HCT116 (cell line): ENCODE data around the gene AGAP1. TPM values are rescaled to one million over a fixed set of nuclear protein-coding genes. Genes with fewer than 3 reads are reported as not detected.

Source experiments
- ATAC-seq: fragments of 200-7000 bp; cut with Tn5 transposase; 2 replicates; pipeline ENCODE4 v1.9.1; 2020; ENCODE audit warnings: mild to moderate bottlenecking, moderate library complexity
- BruUV-seq: library from RNA; stranded (reverse); fragments of 400-500 nt; replicated peaks from 2 replicates; lab custom pipeline; 2021; lab: Mats Ljungman, UMichigan
- CTCF ChIA-PET: fragments of 300-600 bp; sonication (Branson Sonifier 250); formaldehyde crosslinking; loops from one replicate; lab custom pipeline; 2021; ENCODE audit warnings: antibody characterized with exemption; lab: Charles Lee
- POLR2A ChIA-PET: fragments of 300-600, 350-600 bp; sonication (Branson Sonifier 250); formaldehyde crosslinking; loops from one replicate; lab custom pipeline; 2021; ENCODE audit warnings: antibody characterized with exemption; lab: Charles Lee
- RAD21 ChIA-PET, 2 experiments: fragments of 300-600 bp; sonication (Branson Sonifier 250); formaldehyde crosslinking; loops; one replicate each; lab custom pipeline; 2023; ENCODE audit warnings: low total read pairs in 2 of 2; ENCODE audit not compliant: uncharacterized antibody in 2 of 2, unreplicated experiment in 2 of 2, low non-redundant PET in 1 of 2; lab: Charles Lee
- DNase-seq: peaks from one replicate; pipeline ENCODE4 v3.0.0-alpha.2; 2010; ENCODE audit warnings: low read depth, low spot score
- H2AFZ ChIP-seq: fragments of 200-600 bp; shearing (Covaris generic), sonication (generic); 2 replicates; pipeline ENCODE4 v1.6.1; 2017; ENCODE audit warnings: low read depth, mixed run types, mixed read lengths, antibody characterized with exemption, low read length; ENCODE audit not compliant: poor library complexity, severe bottlenecking
- H3K27ac ChIP-seq: 2 replicates; pipeline ENCODE4 v1.5.1; 2012; ENCODE audit warnings: low read depth, low read length
- H3K27me3 ChIP-seq: fragments of 200-600 bp; sonication (generic); 2 replicates; pipeline ENCODE4 v1.6.1; 2016; ENCODE audit warnings: mixed run types, low read length, mixed read lengths; ENCODE audit not compliant: insufficient read depth
- H3K36me3 ChIP-seq, 2 experiments: fragments of 200-500 bp in 1 of 2; fragments of 200-600 bp in 1 of 2; sonication (Bioruptor generic) in 1 of 2; sonication (generic) in 1 of 2; 2 replicates each; pipeline versions ENCODE4 v1.5.1 to v1.6.1; 2014 to 2016; ENCODE audit warnings: low read length in 2 of 2, inconsistent platforms in 1 of 2, mixed read lengths in 1 of 2, mixed run types in 1 of 2; ENCODE audit not compliant: insufficient read depth in 2 of 2, control insufficient read depth in 1 of 2
- H3K4me1 ChIP-seq, 2 experiments: fragments of 200-600 bp in 1 of 2; sonication (generic) in 1 of 2; 2 replicates each; pipeline versions ENCODE4 v1.5.1 to v1.6.1; 2012 to 2017; ENCODE audit warnings: low read length in 2 of 2, inconsistent platforms in 1 of 2, mild to moderate bottlenecking in 1 of 2, mixed read lengths in 1 of 2, mixed run types in 1 of 2, moderate library complexity in 1 of 2; ENCODE audit not compliant: insufficient read depth in 2 of 2, control insufficient read depth in 1 of 2
- H3K4me2 ChIP-seq: fragments of 200-600 bp; sonication (generic); 2 replicates; pipeline ENCODE4 v1.6.1; 2017; ENCODE audit warnings: mixed run types, low read length, mixed read lengths
- H3K4me3 ChIP-seq, 2 experiments: fragments of 200-600 bp in 1 of 2; sonication (generic) in 1 of 2; replicated peaks in 1 of 2; 2 replicates each; pipeline ENCODE4 v1.5.1; 2011 to 2016; ENCODE audit warnings: low read length in 2 of 2, control low read depth in 1 of 2, low read depth in 1 of 2, mild to moderate bottlenecking in 1 of 2, mixed read lengths in 1 of 2, mixed run types in 1 of 2
- H3K79me2 ChIP-seq: fragments of 200-600 bp; sonication (generic); 2 replicates; pipeline ENCODE4 v1.6.1; 2017; ENCODE audit warnings: mild to moderate bottlenecking, mixed run types, low read length, moderate library complexity, mixed read lengths; ENCODE audit not compliant: insufficient read depth
- H3K9ac ChIP-seq: fragments of 200-600 bp; sonication (generic); 2 replicates; pipeline ENCODE4 v1.6.1; 2016; ENCODE audit warnings: low read length, mixed read lengths
- H3K9me2 ChIP-seq: fragments of 200-600 bp; sonication (generic), shearing (Covaris generic); 2 replicates; pipeline ENCODE4 v1.6.1; 2017; ENCODE audit warnings: mixed run types, mild to moderate bottlenecking, moderate library complexity; ENCODE audit not compliant: insufficient read depth
- H3K9me3 ChIP-seq, 2 experiments: fragments of 200-500 bp in 1 of 2; fragments of 200-600 bp in 1 of 2; sonication (Bioruptor generic) in 1 of 2; sonication (generic) in 1 of 2; 2 replicates each; pipeline ENCODE4 v1.6.1; 2014 to 2017; ENCODE audit warnings: low read length in 2 of 2, mixed read lengths in 2 of 2, inconsistent platforms in 1 of 2, low read depth in 1 of 2, mild to moderate bottlenecking in 1 of 2, mixed run types in 1 of 2, moderate library complexity in 1 of 2; ENCODE audit not compliant: control insufficient read depth in 1 of 2, insufficient read depth in 1 of 2
- H4K20me1 ChIP-seq: fragments of 200-600 bp; sonication (generic), shearing (Covaris generic); 2 replicates; pipeline ENCODE4 v1.6.1; 2017; ENCODE audit warnings: mixed run types, mild to moderate bottlenecking, moderate library complexity; ENCODE audit not compliant: insufficient read depth
- CBX3 ChIP-seq: IDR thresholded peaks from 2 replicates; pipeline ENCODE4 v1.6.1; 2012; ENCODE audit warnings: low read depth
- EZH2 ChIP-seq: fragments of 200-600 bp; sonication (generic); IDR thresholded peaks from 2 replicates; pipeline ENCODE4 v1.6.1; 2017; ENCODE audit warnings: antibody characterized with exemption, mixed run types
- EZH2phosphoT487 ChIP-seq: fragments of 200-600 bp; IDR thresholded peaks from 2 replicates; pipeline ENCODE4 v1.6.1; 2018; ENCODE audit warnings: antibody characterized with exemption, borderline replicate concordance
- FOSL1 ChIP-seq: IDR thresholded peaks from 2 replicates; pipeline ENCODE4 v1.6.1; 2012; ENCODE audit warnings: low read depth
- MAX ChIP-seq: IDR thresholded peaks from 2 replicates; pipeline ENCODE4 v1.6.1; 2012
- POLR2A ChIP-seq: IDR thresholded peaks from 2 replicates; pipeline ENCODE4 v1.7.0; 2011; ENCODE audit warnings: borderline replicate concordance; ENCODE audit not compliant: insufficient read depth, insufficient read length; ENCODE audit errors: extremely low read depth
- SIN3A ChIP-seq: IDR thresholded peaks from 2 replicates; pipeline ENCODE4 v1.6.1; 2012; ENCODE audit warnings: low read depth
- SP1 ChIP-seq: IDR thresholded peaks from 2 replicates; pipeline ENCODE4 v1.6.1; 2012; ENCODE audit warnings: low read depth
- SRF ChIP-seq: IDR thresholded peaks from 2 replicates; pipeline ENCODE4 v1.6.1; 2012; ENCODE audit warnings: low read depth
- TCF7L2 ChIP-seq: IDR thresholded peaks from 2 replicates; pipeline ENCODE4 v1.7.0; 2011; ENCODE audit warnings: borderline replicate concordance, inconsistent platforms; ENCODE audit not compliant: insufficient read depth, insufficient read length; ENCODE audit errors: extremely low read depth
- YY1 ChIP-seq: IDR thresholded peaks from 2 replicates; pipeline ENCODE4 v1.6.1; 2011; ENCODE audit warnings: low read length, low read depth, moderate library complexity, mild to moderate bottlenecking; ENCODE audit not compliant: insufficient replicate concordance; ENCODE audit errors: extremely low read depth
- ZBTB33 ChIP-seq: IDR thresholded peaks from 2 replicates; pipeline ENCODE4 v1.6.1; 2011; ENCODE audit warnings: mild to moderate bottlenecking, low read length, moderate library complexity; ENCODE audit not compliant: insufficient replicate concordance; ENCODE audit errors: extremely low read depth
- ZNF274 ChIP-seq: fragments of 200-500 bp; sonication (Bioruptor generic); IDR thresholded peaks from 2 replicates; pipeline ENCODE4 v1.6.1; 2014; ENCODE audit warnings: mild to moderate bottlenecking, low read depth, low read length, inconsistent platforms
- intact Hi-C: fragments of 100-400 bp; cut with micrococcal nuclease; formaldehyde crosslinking; loops from 2 replicates; pipeline ENCODE4 v1.10.0; 2022
- total RNA-seq: library from RNA; stranded (reverse); gene quantifications from one replicate; pipeline ENCODE4 v1.2.1, GENCODE V29; 2021; ENCODE audit not compliant: unreplicated experiment

The AGAP1 gene
- total RNA-seq, 1 experiment from 2014 or later = 43.8 TPM

DNA sequence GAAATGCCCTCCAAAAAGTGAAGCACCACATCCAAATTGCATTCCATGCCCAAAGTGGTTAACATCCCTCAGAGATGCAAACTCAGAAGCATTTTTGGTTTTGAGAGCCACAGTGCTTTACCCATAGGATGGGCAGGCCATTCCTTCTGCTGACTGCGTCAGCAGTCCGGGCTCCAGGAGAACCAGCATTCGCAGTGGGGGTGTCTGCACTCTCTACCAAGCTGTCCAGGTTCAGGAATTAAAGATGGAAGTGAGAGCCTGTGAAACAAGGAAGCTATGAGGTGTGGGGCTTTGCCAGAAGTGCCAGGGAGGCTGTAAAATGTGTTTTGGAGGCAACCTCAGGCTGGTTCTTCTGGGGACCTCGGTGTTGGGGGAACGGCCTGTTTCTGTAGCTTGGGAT is 205.7 kb downstream of the AGAP1 start (continued):
- TF ChIP-seq ZBTB33 (no peak), YY1 (no peak), ZNF274 (no peak), EZH2 (no peak), SP1 (no peak)

GRCh38 chr2:235701206-235701981 is 207.6 kb downstream of the AGAP1 start:
- Histone ChIP-seq H3K36me3 (no peaks in the 10 kb centered on the region), H4K20me1 (0 out of 2 replicates have a peak, but pooled peaks cover 2% of the 10 kb centered on the region), H3K4me3 (no peak overlapping the region), H3K4me1 (peaks cover 29 to 55% of the 10 kb centered on the region in 2 experiments), H3K9ac (no peak overlapping the region), H3K9me3 (no peaks in the 10 kb centered on the region), H3K27me3 (no peaks in the 10 kb centered on the region), H3K9me2 (no peaks in the 10 kb centered on the region), H3K4me2 (peak overlapping the region; percentile 60; the same call in 1 of the 2 replicates), H2AFZ (no peak overlapping the region), H3K27ac (no peak overlapping the region), H3K79me2 (peaks cover 86% of the 10 kb centered on the region)
- ChIA-PET POLR2A (no interaction called here), CTCF (no interaction called here), RAD21 (no interaction called here)
- intact Hi-C loops = no loop called here
- no TSS peak for BruUV-seq
- ATAC-seq (no peak), DNase-seq (no peak)
- no peak for TF ChIP-seq EZH2phosphoT487
- TF ChIP-seq SRF = no peak
- TF ChIP-seq POLR2A = no peak
- no peak for TF ChIP-seq TCF7L2
- no peak for TF ChIP-seq CBX3
- no peak for TF ChIP-seq SIN3A
- no peak for TF ChIP-seq MAX
- no peak for TF ChIP-seq FOSL1
